Measurements from ENCODE around the gene SMAD1.

SMAD1 gene

GRCh38 chr4:145481164-145481941 is at the start of gene SMAD1:
Gene SMAD1, plus strand, starts transcription at chr4:145481853. Its CDS starts 32,761 bp downstream, at chr4:145514614.
- peak; percentile 22 to 43 for DNase-seq (ENCODE audit: low read depth in 2 of 2)

- no peak for DNase-seq (ENCODE audit: low read depth in 2 of 2)
Measured at GRCh38 chr4:145433684-145434083, 48.0 kb upstream of the SMAD1 start.

GRCh38 chr4:145435646-145436045 is 46.0 kb upstream of the SMAD1 start:
- no peak for DNase-seq (ENCODE audit: low read depth in 2 of 2)

- DNase-seq (ENCODE audit: low read depth in 2 of 2), result no peak
Measured at GRCh38 chr4:145436114-145436513, 45.5 kb upstream of the SMAD1 start.

- DNase-seq (ENCODE audit: low read depth in 2 of 2), result no peak
Measured at GRCh38 chr4:145436796-145437195, 44.9 kb upstream of the SMAD1 start.

GRCh38 chr4:145437466-145437865 is 44.2 kb upstream of the SMAD1 start:
- no peak for DNase-seq (ENCODE audit: low read depth in 2 of 2)

- DNase-seq (ENCODE audit: low read depth in 2 of 2), result no peak
Measured at GRCh38 chr4:145438298-145438697, 43.4 kb upstream of the SMAD1 start.

GRCh38 chr4:145440292-145441007 is 41.2 kb upstream of the SMAD1 start:
- no peak for DNase-seq (ENCODE audit: low read depth in 2 of 2)

- DNase-seq (ENCODE audit: low read depth in 2 of 2), result no peak
Measured at GRCh38 chr4:145446184-145446583, 35.5 kb upstream of the SMAD1 start.

GRCh38 chr4:145451895-145452294 is 29.8 kb upstream of the SMAD1 start:
- no peak for DNase-seq (ENCODE audit: low read depth in 2 of 2)

- no peak for DNase-seq (ENCODE audit: low read depth in 2 of 2)
Measured at GRCh38 chr4:145452447-145453162, 29.0 kb upstream of the SMAD1 start.

GRCh38 chr4:145453163-145453520 is 28.5 kb upstream of the SMAD1 start:
- DNase-seq (ENCODE audit: low read depth in 2 of 2), result no peak

- DNase-seq (ENCODE audit: low read depth in 2 of 2), result no peak
Measured at GRCh38 chr4:145473203-145473602, 8.4 kb upstream of the SMAD1 start.

- DNase-seq (ENCODE audit: low read depth in 2 of 2), result no peak
Measured at GRCh38 chr4:145480257-145480656, 1.4 kb upstream of the SMAD1 start.

GRCh38 chr4:145481942-145482208 is 222 bp downstream of the SMAD1 start:
- DNase-seq (ENCODE audit: low read depth in 2 of 2), result no peak

- DNase-seq (ENCODE audit: low read depth in 2 of 2), result peak; percentile 58 to 66
Measured at GRCh38 chr4:145482209-145483037, 770 bp downstream of the SMAD1 start.

GRCh38 chr4:145483514-145483913 is 1.9 kb downstream of the SMAD1 start:
- DNase-seq (ENCODE audit: low read depth in 2 of 2), result no peak

GRCh38 chr4:145484225-145484846 is 2.7 kb downstream of the SMAD1 start:
- no peak for DNase-seq (ENCODE audit: low read depth in 2 of 2)

GRCh38 chr4:145485120-145485519 is 3.5 kb downstream of the SMAD1 start:
- DNase-seq (ENCODE audit: low read depth in 2 of 2), result no peak

GRCh38 chr4:145486603-145487002 is 5.0 kb downstream of the SMAD1 start:
- DNase-seq (ENCODE audit: low read depth in 2 of 2), result no peak

- DNase-seq (ENCODE audit: low read depth in 2 of 2), result peak in 1 of 2 donors; percentile 10
Measured at GRCh38 chr4:145487631-145488030, 6.0 kb downstream of the SMAD1 start.

- no peak for DNase-seq (ENCODE audit: low read depth in 2 of 2)
Measured at GRCh38 chr4:145488310-145488709, 6.7 kb downstream of the SMAD1 start.
